Measurements from ENCODE around the gene NAXD. TPM values are rescaled to one million over a fixed set of nuclear protein-coding genes. Genes with fewer than 3 reads are reported as not detected.
A peak's percentile ranks its signal among the peaks of the same experiment; 100 is the strongest.

NAXD gene
- total and polyA plus RNA-seq, 12 donors, result 48.5 to 107 (median 62.9) TPM

DNA sequence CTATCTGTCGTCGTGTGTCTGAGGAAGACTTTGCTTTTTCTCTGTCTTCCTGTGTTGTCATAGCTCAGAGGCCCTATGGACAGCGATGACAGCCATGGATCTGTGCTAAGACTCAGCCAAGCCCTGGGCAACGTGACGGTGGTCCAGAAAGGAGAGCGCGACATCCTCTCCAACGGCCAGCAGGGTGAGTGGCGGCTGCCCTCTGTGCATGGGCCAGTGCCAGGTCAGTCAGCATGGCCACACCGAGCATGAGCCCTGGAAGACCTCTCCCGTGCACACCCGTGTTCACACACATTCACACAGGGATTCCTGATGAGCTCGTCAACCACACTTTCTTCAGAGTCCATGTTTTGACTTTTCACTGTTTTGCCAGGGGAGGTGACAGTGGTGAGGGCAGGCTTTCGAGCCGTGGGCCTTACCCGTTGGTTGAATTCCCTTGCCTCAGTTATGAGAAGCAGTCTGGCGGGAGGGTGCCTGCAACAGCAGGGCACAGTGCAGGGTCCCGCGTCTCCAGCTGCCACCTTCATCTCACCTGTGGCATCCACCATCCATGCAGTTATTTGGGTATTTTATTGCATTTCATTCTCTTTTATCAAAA is 20.2 kb downstream of the NAXD start:
- 87 to 90% (median 88%) methylated on average over 15 to 19 of the region's 19 CpGs for WGBS, 4 donors
- Histone ChIP-seq H3K27me3 (no peaks in the 10 kb centered on the region), H3K9me3 (replicated peaks in 1 of 3) (no peaks in the 10 kb centered on the region), H3K27ac (peak overlapping the region in 2 of 5 donors; percentile 32 to 79), H3K36me3 (replicated peaks in 1 of 2) (peaks cover 0 to 67% of the 10 kb centered on the region in 2 donors), H3K4me3 (no peak overlapping the region), H3K4me1 (replicated peaks in 1 of 2) (peaks cover under 1 to 3% of the 10 kb centered on the region in 2 donors)
- TF ChIP-seq, protein P1, sequence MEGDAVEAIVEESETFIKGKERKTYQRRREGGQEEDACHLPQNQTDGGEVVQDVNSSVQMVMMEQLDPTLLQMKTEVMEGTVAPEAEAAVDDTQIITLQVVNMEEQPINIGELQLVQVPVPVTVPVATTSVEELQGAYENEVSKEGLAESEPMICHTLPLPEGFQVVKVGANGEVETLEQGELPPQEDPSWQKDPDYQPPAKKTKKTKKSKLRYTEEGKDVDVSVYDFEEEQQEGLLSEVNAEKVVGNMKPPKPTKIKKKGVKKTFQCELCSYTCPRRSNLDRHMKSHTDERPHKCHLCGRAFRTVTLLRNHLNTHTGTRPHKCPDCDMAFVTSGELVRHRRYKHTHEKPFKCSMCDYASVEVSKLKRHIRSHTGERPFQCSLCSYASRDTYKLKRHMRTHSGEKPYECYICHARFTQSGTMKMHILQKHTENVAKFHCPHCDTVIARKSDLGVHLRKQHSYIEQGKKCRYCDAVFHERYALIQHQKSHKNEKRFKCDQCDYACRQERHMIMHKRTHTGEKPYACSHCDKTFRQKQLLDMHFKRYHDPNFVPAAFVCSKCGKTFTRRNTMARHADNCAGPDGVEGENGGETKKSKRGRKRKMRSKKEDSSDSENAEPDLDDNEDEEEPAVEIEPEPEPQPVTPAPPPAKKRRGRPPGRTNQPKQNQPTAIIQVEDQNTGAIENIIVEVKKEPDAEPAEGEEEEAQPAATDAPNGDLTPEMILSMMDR (IDR thresholded peaks at IDR 0.05), result no peak
- no peak for TF ChIP-seq POLR2A (IDR thresholded peaks at IDR 0.05)
- intact Hi-C loops (cut with DNase I), result no loop called here
- peak in 1 of 7 donors; percentile 48 for DNase-seq

- intact Hi-C loops (cut with DNase I), result no loop called here
- 87 to 92% (median 90%) methylated on average over 13 to 16 of the region's 16 CpGs for WGBS, 4 donors
- H3K27me3 ChIP-seq, result no peaks in the 10 kb centered on the region
- TF ChIP-seq, protein P1 (IDR thresholded peaks at IDR 0.05), result no peak
- no peak for TF ChIP-seq POLR2A (IDR thresholded peaks at IDR 0.05)
- H3K9me3 ChIP-seq (replicated peaks in 1 of 3), result no peaks in the 10 kb centered on the region
- no peak overlapping the region for H3K4me3 ChIP-seq
- H3K27ac ChIP-seq, result no peak overlapping the region
- H3K36me3 ChIP-seq (replicated peaks in 1 of 2), result peaks cover 0 to 72% of the 10 kb centered on the region in 2 donors
- DNase-seq, result peak in 1 of 7 donors; percentile 44
- peaks cover 6 to 8% of the 10 kb centered on the region in 2 donors for H3K4me1 ChIP-seq (replicated peaks in 1 of 2)
Observed at GRCh38 chr13:110636053-110636475, 20.7 kb downstream of the NAXD start.

DNA sequence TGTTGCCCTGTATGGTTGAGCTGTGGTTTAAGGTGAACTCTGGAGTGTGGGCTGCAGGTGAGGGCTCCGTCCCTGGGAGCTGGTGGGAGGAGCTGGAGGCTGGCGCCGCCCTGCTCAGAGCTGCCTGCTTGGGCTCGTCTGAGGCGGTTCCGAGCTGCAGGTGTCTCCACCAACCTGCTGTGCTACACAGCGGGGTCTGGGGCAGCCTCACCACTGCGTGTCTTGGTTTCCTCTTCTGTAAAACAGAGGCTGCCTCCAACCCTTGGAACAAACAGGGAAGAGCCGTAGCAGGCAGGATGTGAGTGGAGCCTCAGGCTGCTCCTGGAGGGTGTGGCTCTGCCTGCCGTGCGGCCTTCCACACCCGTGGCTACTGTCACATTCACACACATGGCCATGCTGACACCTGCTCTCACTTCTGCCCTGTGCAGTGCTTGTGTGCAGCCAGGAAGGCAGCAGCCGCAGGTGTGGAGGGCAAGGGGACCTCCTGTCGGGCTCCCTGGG is 21.4 kb downstream of the NAXD start:
- WGBS, 4 donors, result 85 to 93% (median 91%) methylated on average over 8 to 14 of the region's 14 CpGs; no CpG with 5 or more reads in 1 of the 4 donors
- DNase-seq, result peak in 2 of 7 donors; percentile 20 to 46
- no peak overlapping the region for H3K4me3 ChIP-seq
- intact Hi-C loops (cut with DNase I), result no loop called here
- TF ChIP-seq, protein P1 (IDR thresholded peaks at IDR 0.05), result no peak
- TF ChIP-seq POLR2A (IDR thresholded peaks at IDR 0.05), result no peak
- no peaks in the 10 kb centered on the region for H3K27me3 ChIP-seq
- H3K9me3 ChIP-seq (replicated peaks in 1 of 3), result no peaks in the 10 kb centered on the region
- peaks cover 6 to 12% of the 10 kb centered on the region in 2 donors for H3K4me1 ChIP-seq (replicated peaks in 1 of 2)
- H3K36me3 ChIP-seq (replicated peaks in 1 of 2), result peaks cover 0 to 72% of the 10 kb centered on the region in 2 donors
- no peak overlapping the region for H3K27ac ChIP-seq

DNA sequence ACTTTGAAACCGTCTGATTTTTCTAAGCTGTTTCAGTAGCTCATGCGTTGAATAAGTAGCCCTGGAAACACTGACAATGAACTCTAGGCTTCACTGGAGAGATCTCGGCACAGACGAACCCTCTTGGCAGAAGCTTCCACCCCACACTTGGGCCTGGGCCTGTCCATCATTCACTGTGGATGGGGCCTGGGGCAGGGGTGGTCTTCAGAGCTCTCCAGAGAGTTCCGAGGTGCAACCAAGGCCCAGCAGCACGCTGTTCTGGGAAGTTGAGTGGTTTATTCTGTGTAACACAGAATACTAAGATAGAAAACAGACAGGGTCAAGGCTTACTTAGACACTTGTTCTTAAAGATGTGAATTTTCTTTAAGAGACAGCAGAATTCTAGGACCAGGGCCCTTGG is 21.9 kb downstream of the NAXD start:
- no peak overlapping the region for H3K4me3 ChIP-seq
- DNase-seq, result no peak
- no peaks in the 10 kb centered on the region for H3K9me3 ChIP-seq (replicated peaks in 1 of 3)
- H3K36me3 ChIP-seq (replicated peaks in 1 of 2), result peaks cover 0 to 77% of the 10 kb centered on the region in 2 donors
- TF ChIP-seq, protein P1 (IDR thresholded peaks at IDR 0.05), result no peak
- no peak for TF ChIP-seq POLR2A (IDR thresholded peaks at IDR 0.05)
- peaks cover 6 to 12% of the 10 kb centered on the region in 2 donors for H3K4me1 ChIP-seq (replicated peaks in 1 of 2)
- H3K27ac ChIP-seq, result no peak overlapping the region
- no peaks in the 10 kb centered on the region for H3K27me3 ChIP-seq
- 84 to 89% (median 85%) methylated on average over 6 of the region's 6 CpGs for WGBS, 4 donors
- intact Hi-C loops (cut with DNase I), result no loop called here
